ENCODE data around the gene INSC.

INSC gene

GRCh38 chr11:15212876-15213275 lies 98.2 kb downstream of the INSC start:
- Histone ChIP-seq H3K14ac (ENCODE audit: low read length) (no peak overlapping the region), H3K4me2 (ENCODE audit: low read length) (no peak overlapping the region), H3K23ac (ENCODE audit: low read length) (no peak overlapping the region), H2BK12ac (ENCODE audit: low read length) (no peak overlapping the region), H3K4ac (ENCODE audit: low read depth, low read length) (no peak overlapping the region), H2AFZ (ENCODE audit: insufficient read depth, low read length, poor library complexity) (no peak overlapping the region), H3K18ac (ENCODE audit: low read length) (no peak overlapping the region), H2BK120ac (ENCODE audit: insufficient read depth, low read length, poor library complexity) (no peak overlapping the region), H3K4me3 (ENCODE audit: low read depth, low read length) (no peak overlapping the region), H3K36me3 (ENCODE audit: control insufficient read depth in 1 of 2, insufficient read depth in 2 of 2, low read length in 2 of 2) (no peaks in the 10 kb centered on the region), H3K27me3 (ENCODE audit: insufficient read depth, low read length) (no peaks in the 10 kb centered on the region), H4K8ac (ENCODE audit: low read depth, low read length) (no peak overlapping the region), H2BK5ac (ENCODE audit: low read depth, low read length, poor library complexity) (no peak overlapping the region), H3K9ac (ENCODE audit: low read length) (no peak overlapping the region), H3K79me2 (ENCODE audit: control insufficient read depth, insufficient read depth, low read length, poor library complexity) (no peaks in the 10 kb centered on the region), H4K91ac (ENCODE audit: low read depth, low read length) (no peak overlapping the region), H3K27ac (ENCODE audit: low read depth, low read length) (no peak overlapping the region), H3K4me1 (ENCODE audit: control insufficient read depth in 1 of 2, insufficient read depth in 2 of 2, low read length in 2 of 2) (no peaks in the 10 kb centered on the region), H3K9me3 (ENCODE audit: insufficient read depth, low read depth, low read length) (no peaks in the 10 kb centered on the region), H2AK5ac (ENCODE audit: low read length) (no peak overlapping the region), H4K12ac (ENCODE audit: low read depth, low read length) (no peak overlapping the region), H3K79me1 (ENCODE audit: low read length) (no peaks in the 10 kb centered on the region)
- no peak for DNase-seq
- WGBS (ENCODE audit: extremely low coverage, insufficient coverage, insufficient read length) = no CpG with 5 or more reads among the region's 4 CpGs

- no peak overlapping the region for H2AFZ ChIP-seq (ENCODE audit: insufficient read depth, low read length, poor library complexity)
- no peaks in the 10 kb centered on the region for H3K36me3 ChIP-seq (ENCODE audit: control insufficient read depth in 1 of 2, insufficient read depth in 2 of 2, low read length in 2 of 2)
- no peak for DNase-seq
- H3K4me3 ChIP-seq (ENCODE audit: low read depth, low read length) = no peak overlapping the region
- H3K4me2 ChIP-seq (ENCODE audit: low read length) = no peak overlapping the region
- H3K23ac ChIP-seq (ENCODE audit: low read length) = no peak overlapping the region
- H3K79me1 ChIP-seq (ENCODE audit: low read length) = no peaks in the 10 kb centered on the region
- no peak overlapping the region for H3K18ac ChIP-seq (ENCODE audit: low read length)
- no peak overlapping the region for H2BK12ac ChIP-seq (ENCODE audit: low read length)
- H3K9me3 ChIP-seq (ENCODE audit: insufficient read depth, low read depth, low read length) = no peaks in the 10 kb centered on the region
- H3K4me1 ChIP-seq (ENCODE audit: control insufficient read depth in 1 of 2, insufficient read depth in 2 of 2, low read length in 2 of 2) = no peaks in the 10 kb centered on the region
- no peak overlapping the region for H3K9ac ChIP-seq (ENCODE audit: low read length)
- H4K8ac ChIP-seq (ENCODE audit: low read depth, low read length) = no peak overlapping the region
- no CpG with 5 or more reads among the region's 3 CpGs for WGBS (ENCODE audit: extremely low coverage, insufficient coverage, insufficient read length)
- no peak overlapping the region for H2BK5ac ChIP-seq (ENCODE audit: low read depth, low read length, poor library complexity)
- no peaks in the 10 kb centered on the region for H3K79me2 ChIP-seq (ENCODE audit: control insufficient read depth, insufficient read depth, low read length, poor library complexity)
- no peak overlapping the region for H4K12ac ChIP-seq (ENCODE audit: low read depth, low read length)
- no peak overlapping the region for H3K4ac ChIP-seq (ENCODE audit: low read depth, low read length)
- H3K27ac ChIP-seq (ENCODE audit: low read depth, low read length) = no peak overlapping the region
- no peak overlapping the region for H2AK5ac ChIP-seq (ENCODE audit: low read length)
- no peak overlapping the region for H3K14ac ChIP-seq (ENCODE audit: low read length)
- no peaks in the 10 kb centered on the region for H3K27me3 ChIP-seq (ENCODE audit: insufficient read depth, low read length)
- H4K91ac ChIP-seq (ENCODE audit: low read depth, low read length) = no peak overlapping the region
- H2BK120ac ChIP-seq (ENCODE audit: insufficient read depth, low read length, poor library complexity) = no peak overlapping the region
These were observed 98.9 kb downstream of the INSC start for GRCh38 chr11:15213471-15214231.

- Histone ChIP-seq H2AFZ (ENCODE audit: insufficient read depth, low read length, poor library complexity) (no peak overlapping the region), H3K27me3 (ENCODE audit: insufficient read depth, low read length) (no peaks in the 10 kb centered on the region), H3K9ac (ENCODE audit: low read length) (no peak overlapping the region), H2BK120ac (ENCODE audit: insufficient read depth, low read length, poor library complexity) (no peak overlapping the region), H3K4me3 (ENCODE audit: low read depth, low read length) (no peak overlapping the region), H3K79me2 (ENCODE audit: control insufficient read depth, insufficient read depth, low read length, poor library complexity) (no peaks in the 10 kb centered on the region), H3K4ac (ENCODE audit: low read depth, low read length) (no peak overlapping the region), H4K91ac (ENCODE audit: low read depth, low read length) (no peak overlapping the region), H2AK5ac (ENCODE audit: low read length) (no peak overlapping the region), H4K8ac (ENCODE audit: low read depth, low read length) (no peak overlapping the region), H3K4me1 (ENCODE audit: control insufficient read depth in 1 of 2, insufficient read depth in 2 of 2, low read length in 2 of 2) (no peaks in the 10 kb centered on the region), H3K9me3 (ENCODE audit: insufficient read depth, low read depth, low read length) (no peaks in the 10 kb centered on the region), H3K79me1 (ENCODE audit: low read length) (no peaks in the 10 kb centered on the region), H4K12ac (ENCODE audit: low read depth, low read length) (no peak overlapping the region), H2BK12ac (ENCODE audit: low read length) (no peak overlapping the region), H3K23ac (ENCODE audit: low read length) (no peak overlapping the region), H3K18ac (ENCODE audit: low read length) (no peak overlapping the region), H3K27ac (ENCODE audit: low read depth, low read length) (no peak overlapping the region), H2BK5ac (ENCODE audit: low read depth, low read length, poor library complexity) (no peak overlapping the region), H3K36me3 (ENCODE audit: control insufficient read depth in 1 of 2, insufficient read depth in 2 of 2, low read length in 2 of 2) (no peaks in the 10 kb centered on the region), H3K14ac (ENCODE audit: low read length) (no peak overlapping the region), H3K4me2 (ENCODE audit: low read length) (no peak overlapping the region)
- WGBS (ENCODE audit: extremely low coverage, insufficient coverage, insufficient read length) = no CpG with 5 or more reads among the region's 2 CpGs
- DNase-seq = no peak
These were observed 100.3 kb downstream of the INSC start for GRCh38 chr11:15215005-15215404.

- no peak overlapping the region for H4K91ac ChIP-seq (ENCODE audit: low read depth, low read length)
- H3K4me3 ChIP-seq (ENCODE audit: low read depth, low read length) = no peak overlapping the region
- peaks cover 2% of the 10 kb centered on the region for H3K9me3 ChIP-seq (ENCODE audit: insufficient read depth, low read depth, low read length)
- no peak overlapping the region for H4K8ac ChIP-seq (ENCODE audit: low read depth, low read length)
- no peak overlapping the region for H4K12ac ChIP-seq (ENCODE audit: low read depth, low read length)
- no peak overlapping the region for H2BK120ac ChIP-seq (ENCODE audit: insufficient read depth, low read length, poor library complexity)
- no peak overlapping the region for H2BK5ac ChIP-seq (ENCODE audit: low read depth, low read length, poor library complexity)
- H2BK12ac ChIP-seq (ENCODE audit: low read length) = no peak overlapping the region
- DNase-seq = no peak
- H3K27me3 ChIP-seq (ENCODE audit: insufficient read depth, low read length) = no peaks in the 10 kb centered on the region
- H3K4ac ChIP-seq (ENCODE audit: low read depth, low read length) = no peak overlapping the region
- H2AK5ac ChIP-seq (ENCODE audit: low read length) = no peak overlapping the region
- no peak overlapping the region for H3K4me2 ChIP-seq (ENCODE audit: low read length)
- H3K14ac ChIP-seq (ENCODE audit: low read length) = no peak overlapping the region
- no peaks in the 10 kb centered on the region for H3K4me1 ChIP-seq (ENCODE audit: control insufficient read depth in 1 of 2, insufficient read depth in 2 of 2, low read length in 2 of 2)
- no peak overlapping the region for H3K18ac ChIP-seq (ENCODE audit: low read length)
- no peaks in the 10 kb centered on the region for H3K79me1 ChIP-seq (ENCODE audit: low read length)
- no peak overlapping the region for H2AFZ ChIP-seq (ENCODE audit: insufficient read depth, low read length, poor library complexity)
- no peaks in the 10 kb centered on the region for H3K36me3 ChIP-seq (ENCODE audit: control insufficient read depth in 1 of 2, insufficient read depth in 2 of 2, low read length in 2 of 2)
- H3K9ac ChIP-seq (ENCODE audit: low read length) = no peak overlapping the region
- no peak overlapping the region for H3K23ac ChIP-seq (ENCODE audit: low read length)
- H3K79me2 ChIP-seq (ENCODE audit: control insufficient read depth, insufficient read depth, low read length, poor library complexity) = no peaks in the 10 kb centered on the region
- H3K27ac ChIP-seq (ENCODE audit: low read depth, low read length) = no peak overlapping the region
These were observed 102.0 kb downstream of the INSC start for GRCh38 chr11:15216678-15217077.

All from trophoblast cell (in vitro differentiated cells and primary cell).